K562 (cell line): ENCODE measurements around the gene STX2. TPM values are rescaled to one million over a fixed set of nuclear protein-coding genes. Genes with fewer than 3 reads are reported as not detected.

Experiments
- CHD2 ChIP-seq: IDR thresholded peaks from 2 replicates; pipeline ENCODE4 v1.6.1; 2011; ENCODE audit warnings: low read depth, low read length
- DDX20 ChIP-seq: fragments of 450-650 bp; IDR thresholded peaks from 2 replicates; pipeline ENCODE4 v1.6.1; 2016; ENCODE audit warnings: missing genetic modification characterization, low read depth, mild to moderate bottlenecking, missing compliant biosample characterization, moderate library complexity
- EGR1 ChIP-seq: fragments of 450-650 bp; conservative IDR thresholded peaks from 2 replicates; pipeline ENCODE4 v1.6.1; 2017; ENCODE audit warnings: mild to moderate bottlenecking
- FOXP1 ChIP-seq: sonication (generic); formaldehyde crosslinking; IDR thresholded peaks from 2 replicates; pipeline ENCODE4 v1.8.0; 2022; ENCODE audit warnings: mild to moderate bottlenecking, missing genetic modification reagents
- HNRNPL ChIP-seq: fragments of 200-400 bp; formaldehyde crosslinking; IDR thresholded peaks from 2 replicates; pipeline ENCODE4 v1.6.1; 2017; ENCODE audit warnings: low read depth, mild to moderate bottlenecking, low read length
- IRF9 ChIP-seq: fragments of 450-650 bp; IDR thresholded peaks from 2 replicates; pipeline ENCODE4 v1.6.1; 2016; ENCODE audit warnings: missing biosample characterization, missing genetic modification characterization
- MAZ ChIP-seq, 2 experiments: fragments of 450-650 bp in 1 of 2; sonication (generic) in 1 of 2; formaldehyde crosslinking; IDR thresholded peaks in 1 of 2; conservative IDR thresholded peaks in 1 of 2; 2 replicates each; pipeline versions ENCODE4 v1.4.0 to v1.5.0; 2020; ENCODE audit warnings: mild to moderate bottlenecking in 1 of 2, missing genetic modification reagents in 1 of 2
- MYC ChIP-seq, 2 experiments: fragments of 250-450 bp in 1 of 2; sonication (Bioruptor Pico) in 1 of 2; IDR thresholded peaks; 2 replicates each; pipeline versions ENCODE4 v1.5.1 to v1.6.1; 2012 to 2021; ENCODE audit warnings: low read depth in 2 of 2, borderline replicate concordance in 1 of 2, improper control_type of control experiment in 1 of 2, low read length in 1 of 2, mild to moderate bottlenecking in 1 of 2, moderate library complexity in 1 of 2
- STAT6 ChIP-seq: sonication (generic); formaldehyde crosslinking; IDR thresholded peaks from 2 replicates; pipeline ENCODE4 v1.8.1; 2023; ENCODE audit warnings: mild to moderate bottlenecking, missing genetic modification reagents
- ZNF431 ChIP-seq: sonication (generic); formaldehyde crosslinking; IDR thresholded peaks from 2 replicates; pipeline ENCODE4 v1.8.0; 2022; ENCODE audit warnings: mild to moderate bottlenecking, missing genetic modification reagents
- ZNF589 ChIP-seq: fragments of 200-800 bp; sonication (Bioruptor generic); IDR thresholded peaks from 2 replicates; pipeline ENCODE4 v1.6.1; 2016; ENCODE audit warnings: low read depth, missing genetic modification characterization, missing compliant biosample characterization
- ZNF592 ChIP-seq: fragments of 450-650 bp; IDR thresholded peaks from 2 replicates; pipeline ENCODE4 v1.6.1; 2017; ENCODE audit warnings: antibody characterized with exemption, mild to moderate bottlenecking
- ZNF655 ChIP-seq: fragments of 250-450 bp; sonication (Bioruptor Pico); IDR thresholded peaks from 2 replicates; pipeline ENCODE4 v1.5.0; 2021
- polyA plus RNA-seq, 8 experiments: library from polyadenylated mRNA; depleted of rRNA in 4 of 8; stranded (reverse) in 5 of 8; unstranded in 3 of 8; fragments of >200 nt; fragmentation: Nextera tagmentation in 2 of 8; fragmentation: Illumina TruSeq in 1 of 8; extraction: Ambion mirVana in 2 of 8; extraction: Trizol in 1 of 8; gene quantifications; 2 replicates each; pipeline versions ENCODE4 v1.2.1 to v1.2.3, GENCODE V29; 2011 to 2014; ENCODE audit warnings: inconsistent platforms in 1 of 8, missing spikeins in 1 of 8
- total RNA-seq, 7 experiments: library from RNA; depleted of rRNA in 6 of 7; stranded (reverse); fragments of >200 nt in 6 of 7; fragmentation: Illumina TruSeq in 2 of 7; extraction: Trizol in 2 of 7; gene quantifications; 2 replicates each; pipeline versions ENCODE4 v1.2.1 to v1.2.3, GENCODE V29; 2011 to 2021; ENCODE audit warnings: low replicate concordance in 1 of 7
- TF ChIP-seq, protein P1 (sequence below): conservative IDR thresholded peaks from 2 replicates; pipeline ENCODE4 v1.6.1; 2011; ENCODE audit warnings: low read depth, mild to moderate bottlenecking, low read length; ENCODE audit not compliant: control insufficient read depth

STX2 gene
- total and polyA plus RNA-seq, 9 of the 15 experiments (the other 6 are each of a cell fraction or from before 2014, with no cell fraction given): 22.2 to 54.6 (median 30.8) TPM

DNA sequence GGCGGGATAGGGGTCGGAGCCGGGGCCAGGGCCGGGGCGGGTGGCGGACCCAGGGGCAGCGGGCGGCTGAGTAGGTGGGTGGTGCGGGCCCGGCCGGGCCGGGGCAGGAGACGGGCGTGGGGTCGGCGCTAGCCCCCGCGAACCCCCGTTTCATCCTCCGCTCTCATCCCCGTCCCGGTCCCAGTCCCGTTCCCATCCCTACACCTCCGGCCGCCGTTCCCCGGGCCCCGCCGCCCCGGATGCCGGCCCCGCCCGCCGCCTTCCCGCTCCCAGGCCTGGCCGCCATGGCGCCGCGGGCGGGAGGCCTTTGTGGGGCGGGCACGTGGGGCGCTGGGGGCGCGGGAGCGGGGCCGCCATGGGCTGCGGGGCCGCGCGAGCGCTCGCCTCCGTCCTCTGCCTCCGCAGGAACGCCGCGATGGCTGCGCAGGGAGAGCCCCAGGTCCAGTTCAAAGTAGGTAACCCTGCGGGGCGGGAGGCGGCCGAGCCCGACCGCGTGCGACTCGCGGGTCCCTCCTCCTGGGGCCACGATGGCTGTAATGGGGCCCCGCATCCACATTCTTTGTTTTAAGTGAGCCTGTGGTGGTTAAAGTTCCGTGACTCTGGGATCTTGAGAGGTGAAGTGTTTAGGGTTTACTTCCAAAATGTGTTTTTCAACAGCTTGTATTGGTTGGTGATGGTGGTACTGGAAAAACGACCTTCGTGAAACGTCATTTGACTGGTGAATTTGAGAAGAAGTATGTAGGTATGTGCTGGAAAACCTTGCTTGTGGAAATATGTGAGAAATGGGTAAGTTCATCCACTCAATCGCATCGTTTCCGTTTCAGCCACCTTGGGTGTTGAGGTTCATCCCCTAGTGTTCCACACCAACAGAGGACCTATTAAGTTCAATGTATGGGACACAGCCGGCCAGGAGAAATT lies 33.4 kb upstream of the STX2 start (continued):
- TF ChIP-seq ZNF431 (CRISPR knock-in tag): peak; percentile 63
- no peak for TF ChIP-seq HNRNPL
- TF ChIP-seq MAZ (CRISPR knock-in tag; conservative IDR thresholded peaks at IDR 0.05 in 1 of 2, IDR thresholded peaks at IDR 0.05 in 1 of 2): peak in 1 of 2 experiments; percentile 66; a peak in 2 of 4 replicates
- TF ChIP-seq ZNF589: no peak
- TF ChIP-seq, protein P1, sequence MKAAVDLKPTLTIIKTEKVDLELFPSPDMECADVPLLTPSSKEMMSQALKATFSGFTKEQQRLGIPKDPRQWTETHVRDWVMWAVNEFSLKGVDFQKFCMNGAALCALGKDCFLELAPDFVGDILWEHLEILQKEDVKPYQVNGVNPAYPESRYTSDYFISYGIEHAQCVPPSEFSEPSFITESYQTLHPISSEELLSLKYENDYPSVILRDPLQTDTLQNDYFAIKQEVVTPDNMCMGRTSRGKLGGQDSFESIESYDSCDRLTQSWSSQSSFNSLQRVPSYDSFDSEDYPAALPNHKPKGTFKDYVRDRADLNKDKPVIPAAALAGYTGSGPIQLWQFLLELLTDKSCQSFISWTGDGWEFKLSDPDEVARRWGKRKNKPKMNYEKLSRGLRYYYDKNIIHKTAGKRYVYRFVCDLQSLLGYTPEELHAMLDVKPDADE: no peak
- TF ChIP-seq CHD2: no peak
- TF ChIP-seq STAT6: no peak
- TF ChIP-seq MYC (IDR thresholded peaks at IDR 0.05; ENCODE audit: low read depth, low read length): peak; percentile 94
- peak; percentile 70; the same call in 1 of the 2 replicates for TF ChIP-seq MYC (CRISPR knock-in tag; IDR thresholded peaks at IDR 0.05; ENCODE audit: borderline replicate concordance, low read depth)
- TF ChIP-seq IRF9 (tag): no peak
- no peak for TF ChIP-seq EGR1
- TF ChIP-seq DDX20 (tag): no peak
- TF ChIP-seq ZNF592: peak; percentile 64; the same call in 1 of the 2 replicates
- peak; percentile 75; the same call in 1 of the 2 replicates for TF ChIP-seq FOXP1
- no peak for TF ChIP-seq ZNF655 (CRISPR knock-in tag)
